Uterus (tissue), 2 donors: Measurements from ENCODE around the gene ZSCAN30.

Source experiments
- CTCF ChIP-seq, 4 experiments: fragments of 200-600 bp in 2 of 4; fragments of 450-650 bp in 2 of 4; sonication (generic) in 2 of 4; IDR thresholded peaks; one replicate each; pipeline ENCODE4 v1.5.1; 2016 to 2019; ENCODE audit warnings: antibody characterized with exemption in 4 of 4, mild to moderate bottlenecking in 2 of 4, moderate library complexity in 1 of 4
- POLR2A ChIP-seq, 2 donors: fragments of 450-650 bp; IDR thresholded peaks; one replicate each; pipeline ENCODE4 v1.6.1; 2016; ENCODE audit warnings: antibody characterized with exemption in 2 of 2, mild to moderate bottlenecking in 1 of 2, moderate library complexity in 1 of 2

DNA sequence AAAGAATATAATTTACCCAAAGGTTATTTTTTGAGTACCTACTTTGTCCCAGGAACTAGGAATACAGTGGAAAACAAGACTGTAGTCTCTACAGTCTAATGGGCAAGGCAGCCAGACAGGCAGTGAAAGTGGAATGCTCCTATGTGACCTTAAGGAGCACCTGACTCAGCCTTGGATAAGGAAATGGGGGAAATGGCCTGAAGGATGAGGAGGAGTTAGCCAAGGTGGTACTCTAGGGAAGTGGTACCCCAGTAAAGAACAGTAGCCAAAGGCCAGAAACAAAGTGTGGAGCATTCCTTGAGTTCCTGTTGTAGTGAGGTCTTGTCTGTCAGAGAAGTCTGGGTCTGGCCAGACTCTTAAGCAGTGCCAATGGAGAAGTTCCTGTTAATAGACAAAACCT is 43.2 kb downstream of the ZSCAN30 start:
- no peak for TF ChIP-seq CTCF (IDR thresholded peaks at IDR 0.05)
- TF ChIP-seq POLR2A (IDR thresholded peaks at IDR 0.05): no peak
